NCI-H226 (cell line): ENCODE results near the gene ADARB2.

ENCODE experiments used
- DNase-seq: peaks from one replicate; pipeline ENCODE4 v3.0.0-alpha.2; 2015

ADARB2 gene

DNA sequence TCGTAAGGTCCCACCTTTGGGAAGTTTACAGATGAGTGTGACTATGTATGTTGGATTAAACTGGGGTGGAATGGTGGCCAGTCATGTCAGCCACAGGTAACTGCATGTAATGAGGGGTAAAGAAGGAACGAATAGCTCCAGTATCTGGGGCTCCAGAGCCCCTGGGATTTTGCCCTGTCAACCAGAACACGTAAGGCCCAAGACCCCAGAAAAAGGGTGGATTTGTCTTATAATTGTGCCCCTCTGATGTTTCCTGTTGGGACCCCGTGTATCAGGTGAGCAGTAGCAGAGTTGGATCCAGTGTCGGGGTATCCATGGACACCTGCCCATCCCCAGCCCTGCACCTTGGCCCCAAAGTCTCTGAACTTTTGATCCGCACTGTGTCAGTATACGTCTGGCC lies 76.9 kb downstream of the ADARB2 start:
- no peak for DNase-seq

- DNase-seq: no peak
Observed at GRCh38 chr10:1659221-1659791, 78.0 kb downstream of the ADARB2 start.

- DNase-seq: no peak
Observed at GRCh38 chr10:1658658-1659057, 78.7 kb downstream of the ADARB2 start.

GRCh38 chr10:1657479-1657878 lies 79.8 kb downstream of the ADARB2 start:
- no peak for DNase-seq

- no peak for DNase-seq
Observed at GRCh38 chr10:1655367-1655766, 82.0 kb downstream of the ADARB2 start.

DNA sequence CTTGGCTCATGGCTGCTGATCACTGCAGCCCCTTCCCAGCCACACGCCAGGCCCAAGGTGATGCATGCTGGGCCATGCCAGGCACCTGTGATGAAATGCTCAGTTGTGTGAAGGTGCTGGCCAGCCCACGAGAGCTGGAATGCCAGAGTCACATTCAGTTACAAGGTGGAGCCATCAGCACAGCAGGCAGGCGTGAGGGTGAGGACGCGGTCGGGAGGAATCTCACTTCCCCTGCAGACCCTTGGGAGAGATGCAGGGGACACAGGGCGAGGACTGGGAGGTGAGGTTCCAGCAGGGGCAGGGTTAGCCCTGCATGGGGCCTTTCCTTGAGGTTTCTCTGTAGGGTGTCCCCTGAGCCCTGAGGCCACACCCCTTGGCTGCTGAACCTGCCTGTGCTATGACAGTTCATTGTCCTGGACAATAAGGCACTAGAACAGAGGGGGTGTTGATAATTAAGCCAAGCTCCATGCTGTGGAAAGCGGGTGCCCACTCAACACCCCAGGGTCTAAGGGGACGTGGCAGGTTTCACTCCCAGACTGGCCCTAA lies 82.4 kb downstream of the ADARB2 start:
- DNase-seq: no peak

- no peak for DNase-seq
Observed at GRCh38 chr10:1654247-1654646, 83.1 kb downstream of the ADARB2 start.

GRCh38 chr10:1653321-1653720 lies 84.0 kb downstream of the ADARB2 start:
- no peak for DNase-seq

DNA sequence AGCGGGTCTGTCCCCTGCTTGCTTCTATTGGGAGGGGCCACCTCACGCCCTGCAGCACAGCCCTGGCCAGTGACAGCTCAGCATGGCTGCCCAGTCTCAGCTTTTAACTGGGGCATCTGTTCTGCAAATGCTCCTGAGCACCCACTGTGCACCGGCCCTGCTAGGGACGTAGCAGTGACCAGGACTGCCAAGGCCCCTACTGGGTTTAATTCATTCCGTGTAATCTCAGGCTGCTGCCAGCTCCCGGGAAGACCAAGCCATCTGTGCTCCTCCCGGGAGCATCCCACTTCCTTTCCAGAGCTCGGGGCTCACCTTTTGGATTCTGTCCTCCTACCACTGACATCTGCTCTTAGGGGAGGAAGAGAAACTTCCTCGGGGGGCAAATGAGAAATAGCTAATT lies 85.2 kb downstream of the ADARB2 start:
- no peak for DNase-seq

DNA sequence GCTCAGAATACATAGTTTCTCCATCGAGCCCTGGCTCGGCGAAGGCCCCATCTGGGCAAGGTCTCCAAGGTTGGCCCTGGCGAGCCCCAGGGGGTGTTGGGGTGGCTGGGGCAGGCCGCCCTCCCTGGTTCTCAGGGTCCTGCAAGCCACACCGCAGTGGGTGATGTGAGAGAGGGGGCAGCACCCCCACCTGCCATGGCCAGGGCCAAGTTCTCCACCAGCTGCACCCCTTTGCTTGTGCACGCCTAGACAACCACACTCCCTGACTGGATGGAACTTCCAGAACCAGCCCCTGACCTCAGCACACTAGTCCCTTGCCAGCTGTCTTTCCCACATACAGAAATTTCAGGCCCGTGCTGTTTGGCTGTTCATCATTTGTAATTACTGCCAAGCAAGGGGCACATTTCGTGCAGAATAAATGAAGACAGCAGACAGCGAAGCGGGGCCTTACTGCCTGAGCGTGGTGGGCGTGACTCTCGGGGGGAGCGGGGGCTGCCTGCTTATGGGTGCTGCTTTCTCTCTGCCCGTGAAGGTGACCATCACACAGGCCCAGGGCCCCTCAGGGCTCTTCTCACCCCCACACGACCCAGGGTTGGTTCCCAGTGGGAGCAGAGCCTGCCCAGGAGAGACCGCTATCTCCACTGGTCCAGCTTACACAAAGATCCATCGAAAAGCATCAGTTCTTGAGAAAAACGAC lies 85.9 kb downstream of the ADARB2 start:
- no peak for DNase-seq

DNA sequence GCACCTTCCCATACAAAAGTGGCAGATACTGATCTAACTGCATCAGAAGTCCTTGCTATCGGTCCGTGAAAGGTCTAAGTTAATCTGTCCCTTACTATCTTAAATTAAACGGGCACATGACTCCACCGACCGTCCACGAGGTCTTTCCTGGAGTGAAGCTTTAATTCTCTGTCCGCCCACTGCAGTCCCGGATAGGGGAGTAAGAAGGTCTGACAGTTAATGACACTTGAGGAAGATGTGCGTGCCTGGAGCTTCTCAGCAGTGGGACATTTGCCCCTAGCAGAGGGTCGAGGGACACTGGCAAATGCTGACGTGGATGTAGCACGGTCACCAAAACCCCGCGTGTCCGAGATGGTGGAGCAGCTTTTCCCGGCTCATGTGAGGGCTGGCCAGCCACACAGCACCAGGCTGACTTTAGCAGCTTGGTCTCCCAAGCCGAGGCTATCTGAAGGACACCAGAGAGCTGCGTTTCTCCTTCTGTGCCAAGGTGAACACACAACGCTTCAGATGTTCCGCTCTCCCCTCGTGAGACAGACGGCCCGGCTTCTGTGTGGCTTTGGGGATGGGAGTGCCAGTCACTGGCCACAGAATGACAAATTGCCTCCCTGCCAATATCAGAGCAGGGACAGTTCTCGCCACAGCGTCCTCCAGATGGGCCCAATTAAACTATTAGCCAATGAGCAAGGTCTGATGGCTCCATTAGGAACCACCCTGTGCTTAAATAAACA lies 86.6 kb downstream of the ADARB2 start:
- no peak for DNase-seq

- no peak for DNase-seq
Observed at GRCh38 chr10:1648648-1649047, 88.7 kb downstream of the ADARB2 start.

GRCh38 chr10:1646332-1646731 lies 91.0 kb downstream of the ADARB2 start:
- no peak for DNase-seq

- no peak for DNase-seq
Observed at GRCh38 chr10:1645896-1646295, 91.4 kb downstream of the ADARB2 start.

DNA sequence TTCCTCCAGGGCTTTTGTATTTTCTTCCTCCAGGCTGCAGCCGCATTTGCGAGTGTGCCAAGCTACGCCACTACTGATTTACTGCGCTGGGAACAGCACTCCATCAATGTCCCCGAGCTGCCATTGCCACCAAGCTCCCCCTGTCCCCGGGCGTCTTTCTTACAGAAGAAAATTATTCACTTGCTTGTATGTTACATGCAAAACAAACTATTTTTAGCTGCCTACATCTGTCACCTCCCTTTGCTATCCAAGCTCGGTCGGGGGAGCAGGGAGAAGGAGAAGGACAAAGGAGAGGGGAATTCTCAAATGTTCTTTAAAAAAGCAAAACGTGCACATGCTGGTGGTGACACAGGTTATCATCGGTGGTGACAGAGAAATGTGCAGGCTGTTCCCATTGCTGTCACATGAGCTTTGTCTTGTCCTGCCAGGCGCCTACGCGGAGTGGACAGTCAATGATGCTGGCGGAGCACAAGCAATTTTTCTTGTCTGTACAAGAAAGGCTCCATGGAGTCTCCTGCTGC lies 93.1 kb downstream of the ADARB2 start:
- no peak for DNase-seq

DNA sequence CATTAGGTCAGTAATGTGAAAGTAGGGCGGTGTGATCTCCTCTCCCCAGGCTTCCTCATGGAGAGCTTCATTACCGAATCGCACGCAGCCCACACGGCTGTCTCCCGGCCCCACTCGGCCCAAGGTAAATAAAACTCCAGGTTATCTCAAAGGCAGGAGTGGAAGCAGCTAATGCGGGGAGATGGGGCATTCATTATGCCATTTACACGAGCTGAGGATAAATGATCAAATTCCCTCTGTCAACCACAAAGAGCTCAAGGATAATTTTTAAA lies 93.5 kb downstream of the ADARB2 start:
- DNase-seq: no peak

DNA sequence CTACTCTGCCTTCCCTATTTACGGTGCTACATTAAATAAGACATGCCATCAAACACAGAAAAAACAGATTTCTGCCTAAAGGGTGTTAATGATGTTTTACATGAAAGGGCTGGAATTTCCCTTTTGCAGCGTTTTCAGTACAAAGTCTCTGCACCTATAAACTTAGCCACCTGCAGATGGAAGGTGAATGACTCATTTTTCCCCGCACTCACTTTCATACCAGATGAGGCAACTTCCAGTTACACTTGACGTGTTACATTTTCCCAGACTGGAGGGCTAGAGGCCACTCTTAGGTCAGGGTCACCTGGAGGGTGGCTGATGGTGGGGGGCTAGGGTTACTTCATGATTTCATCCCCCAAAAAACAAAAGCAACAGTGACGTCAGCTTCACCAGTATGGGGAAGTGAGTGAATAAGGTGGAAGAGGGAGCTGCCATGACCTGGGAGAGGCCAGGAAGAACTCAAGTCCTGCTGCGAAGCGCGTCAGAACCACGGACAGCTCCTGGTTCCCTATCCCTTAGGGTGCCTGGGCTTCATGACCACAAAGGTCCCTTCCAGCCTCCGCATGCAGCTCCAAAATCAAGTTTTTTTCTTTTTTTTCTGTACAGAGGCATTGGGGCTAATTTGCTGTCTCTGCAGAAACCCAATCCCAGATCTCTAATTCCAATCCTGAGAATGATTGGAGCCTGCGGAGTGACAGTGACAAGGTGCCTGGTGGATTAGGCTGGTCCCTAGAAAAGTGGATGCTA lies 94.0 kb downstream of the ADARB2 start:
- no peak for DNase-seq

DNA sequence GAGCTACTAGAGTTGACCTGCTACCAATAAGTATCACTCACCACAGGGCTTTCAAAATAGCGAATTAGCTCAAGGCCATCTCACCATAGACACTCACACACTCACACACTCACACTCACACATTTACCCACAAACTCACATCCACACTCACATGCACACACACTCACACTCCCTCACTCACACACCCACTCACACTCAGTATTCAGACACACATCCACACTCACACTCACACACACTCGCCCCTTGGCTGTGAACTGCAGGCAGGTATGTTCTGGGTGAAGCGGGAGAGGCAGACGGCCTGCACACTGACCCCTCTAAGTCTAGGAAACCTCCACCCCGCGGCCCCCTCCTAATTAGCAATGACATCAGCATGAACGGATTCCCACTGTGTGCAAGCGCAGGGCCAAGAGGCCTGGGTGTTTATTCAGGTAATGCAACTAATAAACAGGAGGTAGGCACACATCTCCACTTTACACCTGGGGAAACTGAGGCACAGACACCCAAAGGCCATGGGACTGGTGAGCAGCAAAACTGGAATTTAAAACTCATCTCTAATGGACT lies 94.6 kb downstream of the ADARB2 start:
- no peak for DNase-seq

- DNase-seq: no peak
Observed at GRCh38 chr10:1641402-1641801, 95.9 kb downstream of the ADARB2 start.

DNA sequence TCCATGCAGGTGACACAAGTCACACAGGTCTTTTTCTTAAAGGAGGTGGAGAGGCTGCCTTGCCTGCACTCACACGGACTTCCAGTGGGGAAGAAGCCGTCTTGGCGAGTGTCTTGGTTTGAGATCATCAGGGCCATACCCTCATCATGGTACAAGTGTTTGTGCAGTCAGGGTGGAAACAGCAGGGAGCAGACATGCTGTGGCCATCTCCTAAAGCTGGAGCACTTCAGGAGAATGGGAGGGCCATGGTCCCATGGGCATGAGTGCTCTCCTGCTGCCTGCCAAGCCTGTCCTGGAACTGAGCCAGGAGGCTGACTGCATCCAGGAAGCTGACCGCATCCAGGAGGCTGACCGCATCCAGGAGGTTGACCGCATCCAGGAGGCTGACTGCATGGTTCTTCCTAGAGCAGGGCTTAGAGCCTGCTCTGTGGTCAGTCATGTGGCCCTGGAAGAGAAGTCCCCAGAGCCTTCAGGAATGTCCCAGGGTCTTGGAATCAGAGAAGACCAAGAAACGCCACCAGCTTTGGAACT lies 98.4 kb downstream of the ADARB2 start:
- no peak for DNase-seq

- DNase-seq: no peak
Observed at GRCh38 chr10:1635340-1635739, 102.0 kb downstream of the ADARB2 start.

DNA sequence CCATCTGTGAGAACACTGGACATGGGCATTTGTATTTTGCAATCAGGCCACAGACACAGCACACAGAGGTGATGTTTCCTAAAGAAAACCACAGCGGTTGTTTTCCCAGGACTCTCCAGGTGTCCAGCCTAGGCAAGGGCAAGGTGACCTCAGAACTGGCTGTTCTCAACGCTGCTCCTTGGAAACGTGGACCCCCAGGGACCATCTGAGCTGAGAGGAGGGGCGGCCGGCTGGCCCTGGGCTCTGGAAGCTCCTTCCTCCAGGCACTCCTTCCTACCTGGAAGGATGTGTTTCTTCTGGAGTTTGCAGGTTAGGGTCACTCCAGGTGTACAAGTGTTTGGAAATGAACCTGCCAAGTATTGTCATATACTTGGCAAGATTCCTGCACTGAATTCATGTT lies 103.1 kb downstream of the ADARB2 start:
- no peak for DNase-seq

GRCh38 chr10:1633783-1634182 lies 103.5 kb downstream of the ADARB2 start:
- no peak for DNase-seq
